Mononuclear cell (primary cell): ENCODE results near the gene PTDSS2. TPM values are rescaled to one million over a fixed set of nuclear protein-coding genes. Genes with fewer than 3 reads are reported as not detected.
"Not testable (repeated sequence)": the region's sequence is repeated elsewhere in the genome, so short reads cannot be mapped to it uniquely, and the experiment has no call there.

Experiments
- H3K27me3 ChIP-seq: 2 replicates; pipeline ENCODE4 v1.6.0; 2011; ENCODE audit warnings: low read length, control low read depth; ENCODE audit not compliant: insufficient read depth
- H3K4me1 ChIP-seq: 2 replicates; pipeline ENCODE4 v1.5.1; 2011; ENCODE audit warnings: mild to moderate bottlenecking, low read length, control low read depth; ENCODE audit not compliant: insufficient read depth
- H3K4me3 ChIP-seq: 2 replicates; pipeline ENCODE4 v1.5.1; 2011; ENCODE audit warnings: mild to moderate bottlenecking, low read length, moderate library complexity
- H3K9me3 ChIP-seq: 2 replicates; pipeline ENCODE4 v1.5.1; 2011; ENCODE audit warnings: low read depth, mild to moderate bottlenecking, control low read depth, low read length
- total RNA-seq: library from RNA; depleted of rRNA; stranded (reverse); fragments of >200 nt; gene quantifications from one replicate; pipeline ENCODE4 v1.2.3, GENCODE V29; 2012

PTDSS2 gene
- total RNA-seq, 1 donor: 8.8 TPM

DNA sequence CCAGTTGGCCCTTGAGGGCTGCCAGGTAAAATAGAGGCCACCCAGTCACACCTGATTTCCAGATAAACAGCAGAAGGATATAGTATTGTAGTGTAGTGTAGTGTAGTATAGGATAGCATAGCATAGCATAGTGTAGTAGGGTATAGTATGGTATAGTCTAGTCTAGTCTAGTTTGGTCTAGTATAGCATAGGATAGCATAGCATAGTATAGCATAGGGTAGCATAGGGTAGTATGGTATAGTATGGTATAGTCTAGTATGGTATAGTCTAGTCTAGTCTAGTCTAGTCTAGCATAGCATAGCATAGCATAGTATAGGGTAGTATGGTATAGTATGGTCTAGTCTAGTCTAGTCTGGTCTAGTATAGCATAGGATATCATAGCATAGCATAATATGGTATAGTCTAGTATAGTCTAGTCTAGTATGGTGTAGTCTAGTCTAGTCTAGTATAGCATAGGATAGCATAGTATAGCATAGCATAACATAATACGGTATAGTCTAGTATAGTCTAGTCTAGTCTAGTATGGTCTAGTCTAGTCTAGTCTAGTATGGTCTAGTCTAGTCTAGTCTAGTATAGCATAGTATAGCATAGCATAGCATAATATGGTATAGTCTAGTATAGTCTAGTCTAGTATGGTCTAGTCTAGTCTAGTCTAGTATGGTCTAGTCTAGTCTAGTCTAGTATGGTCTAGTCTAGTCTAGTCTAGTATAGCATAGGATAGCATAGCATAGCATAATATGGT, 14.9 kb upstream of the PTDSS2 start:
- H3K4me3 ChIP-seq, H3K9me3 ChIP-seq, H3K27me3 ChIP-seq, H3K4me1 ChIP-seq: not testable (repeated sequence)

DNA sequence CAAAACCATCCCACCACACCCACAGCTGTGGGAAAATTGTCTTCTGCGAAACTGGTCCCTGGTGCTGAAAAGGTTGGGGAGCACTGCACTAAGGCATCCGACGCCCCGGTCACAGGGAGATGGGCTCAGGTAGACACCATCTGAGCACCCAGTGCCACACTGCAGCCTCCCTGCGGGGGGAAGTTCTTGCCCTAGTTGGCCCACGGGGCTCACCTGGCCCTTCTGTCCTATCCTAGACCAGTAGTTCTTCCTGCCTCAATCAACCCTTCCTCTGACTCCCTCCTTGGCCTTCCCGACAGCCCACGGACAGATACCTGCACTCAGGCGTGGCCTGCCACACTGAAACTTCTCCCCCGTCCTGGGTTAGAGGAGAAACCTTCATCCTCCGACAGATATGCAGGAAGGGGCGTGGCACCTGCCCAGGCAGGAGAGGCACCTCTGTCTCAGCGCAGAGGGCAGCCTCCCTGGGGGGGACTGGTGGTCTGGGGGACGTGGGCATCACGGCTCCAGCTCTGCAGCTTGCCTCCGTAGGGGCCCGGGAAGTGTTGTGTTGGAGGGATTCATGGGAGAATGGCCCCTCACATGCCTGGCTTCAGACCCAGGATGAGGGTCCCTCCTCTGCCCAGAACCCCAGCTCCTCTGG, 12.7 kb upstream of the PTDSS2 start:
- H3K9me3 ChIP-seq: no peaks in the 10 kb centered on the region
- H3K4me3 ChIP-seq: no peak overlapping the region
- peaks cover 6% of the 10 kb centered on the region for H3K4me1 ChIP-seq
- H3K27me3 ChIP-seq: no peaks in the 10 kb centered on the region

DNA sequence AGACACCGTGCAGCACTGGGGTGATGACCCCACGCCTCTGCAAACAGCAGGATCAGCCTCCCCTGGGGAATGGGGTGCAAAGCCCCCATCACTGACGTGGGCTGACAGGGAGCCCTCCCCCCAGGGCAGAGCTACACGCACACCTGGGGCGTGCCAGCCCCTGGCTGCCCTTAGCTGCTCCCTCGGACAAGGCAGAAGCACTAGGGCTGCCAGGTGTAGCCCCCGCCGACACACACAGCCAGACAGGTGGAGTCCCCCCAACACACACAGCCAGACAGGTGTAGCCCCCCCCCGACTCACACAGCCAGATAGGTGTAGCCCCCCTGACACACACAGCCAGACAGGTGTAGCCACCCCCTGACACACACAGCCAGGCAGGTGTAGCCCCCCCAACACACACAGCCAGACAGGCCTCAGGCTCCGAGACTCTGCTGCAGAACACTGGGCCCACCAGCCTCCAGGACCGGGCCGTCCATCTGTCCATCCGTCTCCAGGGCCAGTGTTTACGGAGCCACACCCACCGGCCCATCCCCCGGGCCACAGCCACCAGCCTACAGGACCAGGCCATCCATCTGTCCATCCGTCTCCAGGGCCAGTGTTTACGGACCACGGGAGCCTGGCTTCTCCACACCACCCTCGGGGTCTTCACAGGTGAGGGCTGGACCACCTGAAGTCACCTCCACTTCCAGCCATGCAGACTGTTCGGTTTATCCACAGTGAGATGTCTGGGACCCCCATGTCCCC, 11.8 kb upstream of the PTDSS2 start:
- Histone ChIP-seq H3K9me3 (no peaks in the 10 kb centered on the region), H3K4me3 (no peak overlapping the region), H3K4me1 (peaks cover 6% of the 10 kb centered on the region), H3K27me3 (no peaks in the 10 kb centered on the region)

- Histone ChIP-seq H3K27me3 (no peaks in the 10 kb centered on the region), H3K9me3 (no peaks in the 10 kb centered on the region), H3K4me3 (no peak overlapping the region), H3K4me1 (peaks cover 6% of the 10 kb centered on the region)
Observed at GRCh38 chr11:439315-440064, 10.6 kb upstream of the PTDSS2 start.

DNA sequence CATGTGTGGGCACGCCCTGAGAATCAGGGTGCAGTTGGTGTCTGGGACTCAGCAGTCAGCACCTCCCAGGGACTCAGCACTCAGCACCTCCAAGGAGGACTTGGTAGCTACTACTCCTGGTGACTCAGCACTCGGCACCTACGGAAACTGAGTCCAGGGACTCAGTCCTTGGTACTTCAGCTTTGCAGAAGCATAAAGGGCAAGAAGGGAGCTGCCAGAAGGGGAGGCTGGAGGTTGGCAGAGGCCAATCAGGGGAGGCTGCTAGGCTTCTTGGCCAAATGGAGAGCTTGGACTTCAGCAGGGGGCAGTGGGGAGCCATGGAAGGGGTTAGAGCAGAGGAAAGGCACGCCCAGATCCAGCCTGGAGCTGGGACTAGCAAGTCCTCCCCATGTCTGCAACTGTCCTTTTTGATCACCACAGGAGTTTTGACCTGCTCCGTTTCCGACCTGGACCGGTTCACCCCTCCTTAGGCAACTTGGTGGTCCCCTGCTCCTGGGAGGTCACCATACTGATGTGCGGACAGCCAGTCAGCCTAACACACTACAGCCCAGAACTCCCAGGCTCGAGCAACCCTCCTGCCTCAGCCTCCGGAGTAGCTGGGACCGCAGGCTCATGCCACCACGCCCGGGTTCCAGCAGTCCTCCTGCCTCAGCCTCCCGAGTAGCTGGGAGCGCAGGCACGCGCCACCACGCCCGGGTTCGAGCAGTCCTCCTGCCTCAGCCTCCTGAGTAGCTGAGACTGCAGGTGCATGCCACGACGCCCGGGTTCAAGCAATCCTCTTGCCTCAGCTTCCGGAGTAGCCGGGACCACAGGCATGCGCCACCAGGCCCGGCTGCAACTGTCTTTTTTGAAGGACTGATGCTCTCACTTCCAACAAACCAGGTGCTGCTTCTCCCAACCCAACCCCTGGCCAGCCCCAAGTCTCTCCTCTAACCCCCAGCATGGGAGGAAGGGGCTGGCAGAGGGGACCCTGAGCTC, 9.7 kb upstream of the PTDSS2 start:
- Histone ChIP-seq H3K4me1 (peaks cover 6% of the 10 kb centered on the region), H3K4me3 (no peak overlapping the region)

DNA sequence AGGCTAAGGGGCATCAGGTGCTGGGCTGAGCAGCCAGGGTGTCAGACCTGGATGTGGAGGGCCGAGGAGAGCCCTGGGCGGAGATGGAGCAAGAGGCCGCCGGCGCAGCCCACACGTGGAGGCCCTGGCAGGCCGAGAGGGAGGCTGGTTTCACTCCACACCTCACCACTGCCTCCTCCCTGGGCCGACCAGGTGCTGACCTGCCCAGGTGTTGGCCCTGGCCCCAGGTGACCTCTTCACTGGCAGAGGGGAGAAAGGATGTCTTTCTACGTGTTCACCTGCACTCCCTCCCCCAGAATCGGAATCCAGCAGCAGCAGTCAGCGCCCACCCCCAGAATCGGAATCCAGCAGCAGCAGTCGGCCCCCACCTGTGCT, 9.0 kb upstream of the PTDSS2 start:
- Histone ChIP-seq H3K27me3 (no peaks in the 10 kb centered on the region), H3K9me3 (no peaks in the 10 kb centered on the region), H3K4me3 (no peak overlapping the region), H3K4me1 (peaks cover 6% of the 10 kb centered on the region)

More for the DNA sequence above, 9.7 kb upstream of the PTDSS2 start:
- H3K27me3 ChIP-seq: no peaks in the 10 kb centered on the region
- no peaks in the 10 kb centered on the region for H3K9me3 ChIP-seq

DNA sequence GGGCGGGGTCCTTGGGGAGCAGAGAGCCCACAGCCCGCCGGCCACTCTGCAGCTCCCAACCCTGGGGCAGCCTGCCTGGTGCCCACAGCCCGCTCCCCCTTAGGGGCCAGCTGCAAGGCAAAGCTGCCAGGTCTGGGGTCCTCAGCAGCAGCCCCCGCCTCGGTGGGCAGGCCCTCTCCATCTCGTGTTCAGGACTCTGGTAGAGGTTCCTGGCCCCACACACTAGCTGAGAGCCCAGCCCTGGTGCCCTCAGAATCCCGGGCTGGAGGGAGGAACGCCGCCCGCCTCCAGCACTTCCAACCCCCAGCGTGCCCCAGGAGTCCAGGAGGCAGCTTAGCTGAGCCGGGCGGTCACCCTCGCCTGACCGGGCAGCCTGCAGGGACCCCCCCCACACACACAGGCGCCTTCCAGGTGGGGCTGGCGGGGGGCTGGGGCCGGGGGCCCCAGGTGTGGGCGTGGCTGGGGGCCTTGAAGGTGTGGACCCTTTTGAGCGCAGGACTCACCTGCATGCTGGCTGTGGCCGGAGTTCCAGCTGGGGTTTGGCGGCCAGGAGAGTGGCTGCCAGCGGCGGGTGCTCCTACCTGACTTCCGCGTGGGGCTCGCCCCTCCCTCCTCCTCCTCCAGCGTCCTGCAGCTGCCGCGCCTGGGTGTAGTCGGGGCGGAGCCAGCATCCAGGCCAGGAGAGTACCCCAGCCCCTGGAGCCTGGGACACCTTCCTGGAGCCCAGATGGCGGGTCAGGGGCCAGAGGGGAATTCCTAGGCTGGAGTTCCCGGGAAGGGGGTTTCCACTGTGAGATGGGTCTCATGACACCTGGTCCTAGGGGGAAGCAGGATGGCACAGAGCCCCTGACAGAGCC, 8.4 kb upstream of the PTDSS2 start, which contains the start of gene ANO9:
ANO9 (minus strand) TSS at position 594 of the 857 bp plus-strand sequence; CDS start at position 509, 85 bp downstream.
- Histone ChIP-seq H3K27me3 (no peaks in the 10 kb centered on the region), H3K9me3 (no peaks in the 10 kb centered on the region), H3K4me3 (no peak within 1 kb of the TSS), H3K4me1 (peaks cover 6% of the 10 kb centered on the region)

GRCh38 chr11:442611-443081, 7.4 kb upstream of the PTDSS2 start:
- Histone ChIP-seq H3K4me3 (no peak overlapping the region), H3K4me1 (peaks cover 8% of the 10 kb centered on the region), H3K9me3 (no peaks in the 10 kb centered on the region), H3K27me3 (no peaks in the 10 kb centered on the region)

DNA sequence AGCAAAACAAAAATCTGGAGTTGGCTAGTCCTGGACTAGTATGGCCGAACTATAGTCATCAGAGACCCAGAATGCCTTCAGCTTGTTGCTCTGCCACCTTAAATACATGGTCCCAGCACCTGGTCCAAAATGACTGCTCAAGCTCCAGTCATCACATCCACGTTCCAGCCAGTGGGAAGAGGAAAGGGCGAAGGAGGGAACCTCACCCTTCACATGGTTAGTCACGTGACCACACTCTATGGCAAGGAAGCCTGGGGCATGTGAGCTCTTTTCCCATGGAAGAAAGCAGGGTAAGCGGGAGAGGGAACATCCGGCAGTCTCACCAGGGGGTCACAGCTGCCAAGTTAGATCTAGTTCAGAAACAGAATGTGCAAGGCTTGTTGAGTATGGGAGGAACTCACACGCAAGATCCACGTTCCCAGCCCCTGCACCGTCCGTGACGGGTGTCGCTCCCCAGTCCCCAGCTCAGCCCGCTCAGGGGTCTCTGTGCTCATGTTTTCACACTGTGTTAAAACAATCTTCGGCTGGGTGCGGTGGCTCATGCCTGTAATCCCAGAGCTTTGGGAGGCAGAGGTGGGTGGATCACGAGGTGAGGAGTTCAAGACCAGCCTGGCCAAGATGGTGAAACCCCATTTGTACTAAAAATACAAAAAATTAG, 6.4 kb upstream of the PTDSS2 start:
- no peak overlapping the region for H3K4me3 ChIP-seq
- H3K9me3 ChIP-seq: no peaks in the 10 kb centered on the region
- peaks cover 16% of the 10 kb centered on the region for H3K4me1 ChIP-seq
- H3K27me3 ChIP-seq: no peaks in the 10 kb centered on the region

DNA sequence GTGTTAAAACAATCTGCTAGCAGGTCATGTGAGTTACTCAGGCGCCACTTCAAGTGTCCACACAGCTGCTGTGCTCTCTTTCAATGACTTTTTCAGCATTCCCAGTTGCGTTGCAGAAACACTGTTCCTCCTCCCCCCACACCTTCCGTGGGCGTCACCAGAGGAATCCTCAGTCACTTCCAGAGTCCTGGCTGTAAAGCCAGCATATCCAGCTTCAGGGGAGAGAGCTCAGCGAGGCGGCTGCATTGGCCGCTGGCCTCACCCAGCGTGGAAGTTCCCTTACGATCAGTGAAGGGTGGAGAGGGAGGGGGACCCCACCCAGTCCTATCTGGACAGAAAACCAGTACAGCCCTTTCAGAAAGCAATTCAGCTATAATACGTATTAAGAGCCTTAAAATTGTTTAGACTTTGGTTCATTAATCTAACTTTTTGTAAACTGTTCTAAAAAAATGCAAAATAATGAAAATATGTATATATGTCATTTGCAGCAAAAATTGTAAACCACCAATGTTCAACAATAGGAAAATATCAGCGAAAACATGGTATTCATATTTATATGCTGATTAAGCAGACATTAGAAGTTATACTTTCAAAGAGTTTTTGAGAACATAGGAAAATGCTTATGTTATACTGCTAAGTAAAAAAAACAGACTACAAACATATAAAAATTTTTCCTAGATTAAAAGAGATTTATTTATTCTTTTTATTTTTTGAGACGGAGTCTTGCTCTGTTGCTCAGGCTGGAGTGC, 5.5 kb upstream of the PTDSS2 start:
- no peaks in the 10 kb centered on the region for H3K27me3 ChIP-seq
- no peak overlapping the region for H3K4me3 ChIP-seq
- H3K9me3 ChIP-seq: no peaks in the 10 kb centered on the region
- peaks cover 25% of the 10 kb centered on the region for H3K4me1 ChIP-seq

- Histone ChIP-seq H3K4me1 (peaks cover 31% of the 10 kb centered on the region), H3K27me3 (no peaks in the 10 kb centered on the region), H3K4me3 (no peak overlapping the region), H3K9me3 (no peaks in the 10 kb centered on the region)
Observed at GRCh38 chr11:445765-446588, 4.1 kb upstream of the PTDSS2 start.

DNA sequence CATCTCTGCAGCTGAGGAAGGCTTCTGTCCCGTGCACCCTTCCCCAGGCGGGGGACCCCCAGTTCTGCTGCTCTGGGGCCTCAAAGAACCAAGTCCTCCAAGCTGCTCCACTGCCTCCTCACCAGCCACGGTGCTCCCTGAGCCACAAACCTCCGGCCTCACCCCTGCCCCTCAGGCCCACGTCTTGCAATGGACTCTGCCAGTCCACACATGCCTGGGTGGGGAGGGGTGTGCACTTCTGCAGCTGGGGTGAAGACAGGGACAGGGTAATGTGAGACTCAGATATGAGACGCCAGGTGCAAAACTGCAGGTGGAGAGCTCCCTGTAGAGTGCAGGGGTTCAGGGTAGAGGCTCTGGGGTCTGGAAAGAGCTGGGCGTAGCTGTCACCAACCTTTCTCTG, 3.2 kb upstream of the PTDSS2 start:
- Histone ChIP-seq H3K9me3 (no peaks in the 10 kb centered on the region), H3K27me3 (no peaks in the 10 kb centered on the region), H3K4me3 (no peak overlapping the region), H3K4me1 (peaks cover 35% of the 10 kb centered on the region)
